Breast epithelium (tissue), 4 donors: ENCODE results near the gene GATAD2B. TPM values are rescaled to one million over a fixed set of nuclear protein-coding genes. Genes with fewer than 3 reads are reported as not detected.

ENCODE experiments used
- DNase-seq, 2 donors: peaks; one replicate each; pipeline ENCODE4 v3.0.0-alpha.2; 2019; ENCODE audit warnings: low spot score in 2 of 2
- H3K27ac ChIP-seq, 2 donors: fragments of 200-600 bp; sonication (generic) in 1 of 2; one replicate each; pipeline ENCODE4 v1.5.1; 2016 to 2019; ENCODE audit warnings: mild to moderate bottlenecking in 1 of 2
- H3K27me3 ChIP-seq, 2 donors: fragments of 200-600 bp; sonication (generic) in 1 of 2; one replicate each; pipeline versions ENCODE4 v1.5.1 to v1.6.0; 2017 to 2019; ENCODE audit warnings: control low read depth in 1 of 2, mild to moderate bottlenecking in 1 of 2
- H3K36me3 ChIP-seq: fragments of 200-600 bp; one replicate; pipeline ENCODE4 v1.5.1; 2019
- H3K4me1 ChIP-seq, 2 donors: fragments of 200-600 bp; sonication (generic); one replicate each; pipeline ENCODE4 v1.5.1; 2016 to 2019; ENCODE audit warnings: control low read depth in 1 of 2
- H3K4me3 ChIP-seq, 3 donors: fragments of 200-600 bp; sonication (generic); 1 replicate in 2 of 3; 2 replicates in 1 of 3; pipeline ENCODE4 v1.5.1; 2016 to 2019; ENCODE audit warnings: mild to moderate bottlenecking in 3 of 3, moderate library complexity in 2 of 3
- H3K9me3 ChIP-seq, 2 donors: fragments of 200-600 bp; sonication (generic) in 1 of 2; one replicate each; pipeline ENCODE4 v1.5.1; 2016 to 2019; ENCODE audit warnings: control low read depth in 1 of 2
- POLR2A ChIP-seq: fragments of 450-650 bp; IDR thresholded peaks from one replicate; pipeline ENCODE4 v1.6.1; 2016; ENCODE audit warnings: antibody characterized with exemption, mild to moderate bottlenecking, moderate library complexity
- POLR2AphosphoS5 ChIP-seq, 3 donors: sonication (generic); formaldehyde crosslinking; IDR thresholded peaks; one replicate each; pipeline ENCODE4 v1.6.1; 2017; ENCODE audit warnings: antibody characterized with exemption in 3 of 3
- intact Hi-C: fragments of 100-400 bp; cut with DNase I; formaldehyde crosslinking; loops from one replicate; pipeline ENCODE4 v1.15.1; 2023; ENCODE audit warnings: low total_unique reads
- total RNA-seq, 3 donors: library from RNA; depleted of rRNA; stranded (reverse); fragments of >200 nt; gene quantifications; one replicate each; pipeline ENCODE4 v1.1.0, GENCODE V29; 2016
- TF ChIP-seq, protein P1 (sequence below), 3 donors: fragments of 450-650 bp; IDR thresholded peaks; one replicate each; pipeline ENCODE4 v1.5.1; 2016 to 2017; ENCODE audit warnings: antibody characterized with exemption in 3 of 3, mild to moderate bottlenecking in 3 of 3, moderate library complexity in 3 of 3

Gene GATAD2B
- total RNA-seq, 3 donors from 2014 or later: 18.7 to 21.2 (median 20.0) TPM

DNA sequence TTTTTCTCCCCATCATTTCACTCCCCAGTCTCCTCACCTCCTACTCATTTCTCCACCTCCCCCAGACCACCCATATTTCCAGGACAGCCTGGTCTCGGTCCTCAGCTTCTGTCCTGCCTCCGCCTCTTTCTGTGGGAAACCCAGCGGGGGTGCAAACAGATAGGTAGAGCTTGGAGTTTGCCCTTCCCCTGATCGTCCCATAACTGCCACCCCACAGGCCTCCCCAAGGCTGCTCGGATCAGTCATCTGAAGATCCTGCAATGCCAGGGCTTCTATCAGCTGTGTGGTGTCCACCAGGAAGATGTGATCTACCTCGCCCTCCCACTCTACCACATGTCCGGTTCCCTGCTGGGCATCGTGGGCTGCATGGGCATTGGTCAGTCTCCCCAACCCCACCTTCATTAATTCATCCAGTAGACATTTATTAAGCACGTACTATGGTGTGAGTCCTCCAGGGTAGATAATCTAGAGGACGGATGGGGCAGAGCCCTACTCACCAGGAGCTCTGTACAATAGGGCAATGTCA lies 145.9 kb downstream of the GATAD2B start:
- H3K27ac ChIP-seq: peak overlapping the region; percentile 85 to 94
- no peaks in the 10 kb centered on the region for H3K27me3 ChIP-seq
- H3K9me3 ChIP-seq: no peaks in the 10 kb centered on the region
- TF ChIP-seq POLR2AphosphoS5 (IDR thresholded peaks at IDR 0.05) (no peak), POLR2A (no peak)
- TF ChIP-seq, protein P1, sequence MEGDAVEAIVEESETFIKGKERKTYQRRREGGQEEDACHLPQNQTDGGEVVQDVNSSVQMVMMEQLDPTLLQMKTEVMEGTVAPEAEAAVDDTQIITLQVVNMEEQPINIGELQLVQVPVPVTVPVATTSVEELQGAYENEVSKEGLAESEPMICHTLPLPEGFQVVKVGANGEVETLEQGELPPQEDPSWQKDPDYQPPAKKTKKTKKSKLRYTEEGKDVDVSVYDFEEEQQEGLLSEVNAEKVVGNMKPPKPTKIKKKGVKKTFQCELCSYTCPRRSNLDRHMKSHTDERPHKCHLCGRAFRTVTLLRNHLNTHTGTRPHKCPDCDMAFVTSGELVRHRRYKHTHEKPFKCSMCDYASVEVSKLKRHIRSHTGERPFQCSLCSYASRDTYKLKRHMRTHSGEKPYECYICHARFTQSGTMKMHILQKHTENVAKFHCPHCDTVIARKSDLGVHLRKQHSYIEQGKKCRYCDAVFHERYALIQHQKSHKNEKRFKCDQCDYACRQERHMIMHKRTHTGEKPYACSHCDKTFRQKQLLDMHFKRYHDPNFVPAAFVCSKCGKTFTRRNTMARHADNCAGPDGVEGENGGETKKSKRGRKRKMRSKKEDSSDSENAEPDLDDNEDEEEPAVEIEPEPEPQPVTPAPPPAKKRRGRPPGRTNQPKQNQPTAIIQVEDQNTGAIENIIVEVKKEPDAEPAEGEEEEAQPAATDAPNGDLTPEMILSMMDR (IDR thresholded peaks at IDR 0.05): no peak
- peak overlapping the region; percentile 62 to 94 (median 87) for H3K4me3 ChIP-seq
- no peaks in the 10 kb centered on the region for H3K36me3 ChIP-seq
- peaks cover 21 to 31% of the 10 kb centered on the region in 2 donors for H3K4me1 ChIP-seq
- intact Hi-C loops: loop anchor here (10.0 kb wide), 1 partner anchor 102 kb away; the partner anchor contains the start of genes ILF2 and NPR1
- DNase-seq: no peak

DNA sequence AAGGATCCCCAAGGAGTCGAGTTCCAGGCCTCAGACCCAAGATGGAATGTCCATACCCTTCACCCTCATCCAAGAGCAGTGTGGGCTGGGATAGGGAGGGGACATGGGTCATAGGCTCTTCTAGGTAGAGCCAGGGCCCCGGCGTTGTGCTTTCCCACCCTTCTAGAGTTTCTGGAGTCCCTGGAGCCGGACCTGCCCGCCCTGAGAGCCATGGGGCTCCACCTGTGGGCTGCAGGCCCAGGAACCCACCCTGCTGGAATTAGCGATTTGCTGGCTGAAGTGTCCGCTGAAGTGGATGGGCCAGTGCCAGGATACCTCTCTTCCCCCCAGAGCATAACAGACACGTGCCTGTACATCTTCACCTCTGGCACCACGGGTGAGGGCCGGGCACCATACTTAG lies 146.4 kb downstream of the GATAD2B start:
- H3K4me1 ChIP-seq: peaks cover 21 to 31% of the 10 kb centered on the region in 2 donors
- no peak for DNase-seq
- intact Hi-C loops: loop anchor here (10.0 kb wide), 1 partner anchor 102 kb away; the partner anchor contains the start of genes ILF2 and NPR1

DNA sequence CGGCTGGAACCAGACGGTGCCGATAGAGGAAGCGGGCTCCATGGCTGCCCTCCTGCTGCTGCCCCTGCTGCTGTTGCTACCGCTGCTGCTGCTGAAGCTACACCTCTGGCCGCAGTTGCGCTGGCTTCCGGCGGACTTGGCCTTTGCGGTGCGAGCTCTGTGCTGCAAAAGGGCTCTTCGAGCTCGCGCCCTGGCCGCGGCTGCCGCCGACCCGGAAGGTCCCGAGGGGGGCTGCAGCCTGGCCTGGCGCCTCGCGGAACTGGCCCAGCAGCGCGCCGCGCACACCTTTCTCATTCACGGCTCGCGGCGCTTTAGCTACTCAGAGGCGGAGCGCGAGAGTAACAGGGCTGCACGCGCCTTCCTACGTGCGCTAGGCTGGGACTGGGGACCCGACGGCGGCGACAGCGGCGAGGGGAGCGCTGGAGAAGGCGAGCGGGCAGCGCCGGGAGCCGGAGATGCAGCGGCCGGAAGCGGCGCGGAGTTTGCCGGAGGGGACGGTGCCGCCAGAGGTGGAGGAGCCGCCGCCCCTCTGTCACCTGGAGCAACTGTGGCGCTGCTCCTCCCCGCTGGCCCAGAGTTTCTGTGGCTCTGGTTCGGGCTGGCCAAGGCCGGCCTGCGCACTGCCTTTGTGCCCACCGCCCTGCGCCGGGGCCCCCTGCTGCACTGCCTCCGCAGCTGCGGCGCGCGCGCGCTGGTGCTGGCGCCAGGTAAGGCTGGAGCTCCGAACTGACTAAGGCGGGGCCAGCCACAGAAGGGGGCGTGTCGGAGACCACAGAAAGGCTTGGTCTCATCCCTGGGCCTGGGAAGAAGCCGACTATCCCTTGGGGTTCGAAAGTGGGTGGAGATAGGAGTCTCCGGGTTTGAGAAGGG lies 147.1 kb downstream of the GATAD2B start:
- no peaks in the 10 kb centered on the region for H3K36me3 ChIP-seq
- peak overlapping the region; percentile 62 to 94 (median 87) for H3K4me3 ChIP-seq
- no peak for TF ChIP-seq POLR2A
- peak in 2 of 3 donors; percentile 13 to 23 for TF ChIP-seq POLR2AphosphoS5 (IDR thresholded peaks at IDR 0.05)
- H3K9me3 ChIP-seq: no peaks in the 10 kb centered on the region
- DNase-seq: peak; percentile 73 to 79
- no peaks in the 10 kb centered on the region for H3K27me3 ChIP-seq
- H3K4me1 ChIP-seq: peaks cover 21 to 31% of the 10 kb centered on the region in 2 donors
- intact Hi-C loops: loop anchor here (1.0 to 10.0 kb wide), 2 partner anchors 22 to 101 kb away; partner anchors contain the start of genes ILF2 and NPR1
- peak overlapping the region; percentile 85 to 94 for H3K27ac ChIP-seq

More for the DNA sequence above, 146.4 kb downstream of the GATAD2B start:
- TF ChIP-seq POLR2A: no peak
- peak overlapping the region; percentile 85 to 94 for H3K27ac ChIP-seq
- H3K27me3 ChIP-seq: no peaks in the 10 kb centered on the region
- no peaks in the 10 kb centered on the region for H3K9me3 ChIP-seq
- H3K36me3 ChIP-seq: no peaks in the 10 kb centered on the region
- peak overlapping the region; percentile 62 to 94 (median 87) for H3K4me3 ChIP-seq

DNA sequence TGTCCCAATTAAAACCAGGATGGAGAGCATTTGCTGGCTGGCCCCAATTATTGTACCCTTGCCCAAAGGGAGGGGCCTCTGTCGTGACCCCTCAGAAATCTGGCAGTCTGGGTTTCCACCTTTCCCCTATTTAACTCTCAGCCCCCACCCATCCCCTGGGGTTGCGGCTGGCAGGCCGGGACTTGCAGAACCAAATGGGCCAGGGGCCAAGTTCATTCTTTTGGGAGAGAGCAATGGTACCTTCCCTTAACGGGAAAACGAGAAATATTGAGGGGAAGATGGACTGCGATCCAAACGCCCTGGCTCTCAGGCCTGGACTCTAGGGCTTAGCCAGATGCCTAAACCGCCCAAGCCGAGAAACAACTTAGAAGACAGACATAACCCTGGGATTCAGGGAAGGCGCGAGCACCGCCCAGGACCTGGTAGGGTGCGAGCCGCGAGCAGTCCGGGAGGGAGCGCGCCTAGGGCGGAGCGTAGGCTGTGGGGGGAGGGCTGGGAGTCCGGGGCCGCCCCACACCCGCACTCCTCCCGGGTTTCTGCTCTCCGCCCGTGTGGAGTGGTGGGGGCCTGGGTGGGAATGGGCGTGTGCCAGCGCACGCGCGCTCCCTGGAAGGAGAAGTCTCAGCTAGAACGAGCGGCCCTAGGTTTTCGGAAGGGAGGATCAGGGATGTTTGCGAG lies 147.9 kb downstream of the GATAD2B start, which contains the start of gene SLC27A3:
TSS of gene SLC27A3 (plus strand) at position 628 of the 678 bp plus-strand sequence. CDS start 91 bp downstream, outside the sequence.
- Histone ChIP-seq H3K36me3 (no peaks in the 10 kb centered on the region), H3K4me3 (peak within 1 kb of the TSS; percentile 62 to 94 (median 87)), H3K27ac (peak within 1 kb of the TSS; percentile 85 to 94), H3K9me3 (no peaks in the 10 kb centered on the region), H3K4me1 (peaks cover 21 to 31% of the 10 kb centered on the region in 2 donors), H3K27me3 (no peaks in the 10 kb centered on the region)
- TF ChIP-seq POLR2A (no peak), POLR2AphosphoS5 (IDR thresholded peaks at IDR 0.05) (peak in 2 of 3 donors; percentile 16 to 54)
- TF ChIP-seq, protein P1 (IDR thresholded peaks at IDR 0.05): no peak
- peak; percentile 66 to 73 for DNase-seq
- intact Hi-C loops: loop anchor here (1.0 to 10.0 kb wide), 2 partner anchors 22 to 100 kb away; partner anchors contain the start of genes ILF2 and NPR1

DNA sequence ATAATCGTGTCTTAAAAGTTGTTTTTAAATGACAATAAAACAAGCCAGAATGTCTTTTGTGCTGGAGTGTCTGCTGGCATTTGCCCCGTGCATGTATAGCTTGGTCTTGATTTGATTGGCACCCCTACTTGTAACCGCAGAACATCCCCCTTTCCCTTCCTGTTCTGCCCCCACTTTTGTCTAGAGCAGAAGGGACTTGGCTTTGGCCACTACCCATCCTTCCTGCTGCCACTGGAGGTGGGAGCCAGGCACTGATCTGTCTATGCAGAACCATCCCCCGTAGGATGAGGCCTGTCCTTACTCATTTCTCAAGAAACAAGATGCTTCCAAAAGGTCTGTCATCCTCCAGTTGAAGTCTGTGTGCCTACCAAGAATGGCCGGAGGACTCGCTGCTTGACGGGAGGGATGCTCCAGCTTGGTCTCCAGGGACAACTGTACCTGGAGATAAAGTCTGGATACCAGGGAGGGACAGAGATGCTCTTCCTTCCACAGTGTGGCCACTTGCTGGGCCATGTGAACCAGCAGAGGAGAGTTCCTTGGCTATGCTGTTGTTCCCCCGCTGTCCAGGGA lies 148.7 kb downstream of the GATAD2B start:
- Histone ChIP-seq H3K27me3 (no peaks in the 10 kb centered on the region), H3K4me1 (peaks cover 21 to 31% of the 10 kb centered on the region in 2 donors), H3K9me3 (no peaks in the 10 kb centered on the region), H3K4me3 (peak overlapping the region in 1 of 3 donors; percentile 94), H3K27ac (peak overlapping the region; percentile 85 to 94), H3K36me3 (no peaks in the 10 kb centered on the region)
- intact Hi-C loops: loop anchor here (10.0 kb wide), 1 partner anchor 99 kb away; the partner anchor contains the start of genes ILF2 and NPR1
- no peak for DNase-seq
- TF ChIP-seq POLR2AphosphoS5 (IDR thresholded peaks at IDR 0.05): no peak
- TF ChIP-seq, protein P1 (IDR thresholded peaks at IDR 0.05): no peak
- no peak for TF ChIP-seq POLR2A
